PFSK-1 (cell line): Measurements from ENCODE around the gene ABHD12. TPM values are rescaled to one million over a fixed set of nuclear protein-coding genes. Genes with fewer than 3 reads are reported as not detected.
A peak's percentile ranks its signal among the peaks of the same experiment; 100 is the strongest.

ENCODE experiments used
- FOXP2 ChIP-seq: optimal IDR thresholded peaks from 2 replicates; pipeline ENCODE3; 2011; ENCODE audit warnings: borderline replicate concordance, control low read depth, inconsistent platforms; ENCODE audit not compliant: insufficient read depth; ENCODE audit errors: extremely low read length, extremely low read depth
- POLR2AphosphoS5 ChIP-seq: IDR thresholded peaks from 2 replicates; pipeline ENCODE4 v1.6.1; 2012; ENCODE audit warnings: low read depth, mild to moderate bottlenecking, control low read depth, low read length, moderate library complexity
- SIN3A ChIP-seq: IDR thresholded peaks from 2 replicates; pipeline ENCODE4 v1.6.1; 2012; ENCODE audit warnings: mild to moderate bottlenecking, low read length, moderate library complexity, borderline replicate concordance; ENCODE audit not compliant: insufficient read depth
- TAF1 ChIP-seq: IDR thresholded peaks from 2 replicates; pipeline ENCODE4 v1.6.1; 2012; ENCODE audit warnings: low read length, control low read depth, borderline replicate concordance; ENCODE audit not compliant: insufficient read depth
- polyA plus RNA-seq: library from polyadenylated mRNA; unstranded; fragments of >200 nt; gene quantifications from one replicate; pipeline ENCODE4 v1.2.1, GENCODE V29; 2012; ENCODE audit warnings: low read depth, missing spikeins; ENCODE audit not compliant: insufficient read length
- TF ChIP-seq, protein P1 (sequence below), 2 experiments: IDR thresholded peaks; 2 replicates each; pipeline versions ENCODE4 v1.6.1 to v1.8.0; 2011 to 2012; ENCODE audit warnings: low read depth in 2 of 2, low read length in 2 of 2, control low read depth in 1 of 2, inconsistent platforms in 1 of 2, mild to moderate bottlenecking in 1 of 2, moderate library complexity in 1 of 2; ENCODE audit not compliant: insufficient read depth in 1 of 2

ABHD12 gene
- polyA plus RNA-seq = 116 TPM

DNA sequence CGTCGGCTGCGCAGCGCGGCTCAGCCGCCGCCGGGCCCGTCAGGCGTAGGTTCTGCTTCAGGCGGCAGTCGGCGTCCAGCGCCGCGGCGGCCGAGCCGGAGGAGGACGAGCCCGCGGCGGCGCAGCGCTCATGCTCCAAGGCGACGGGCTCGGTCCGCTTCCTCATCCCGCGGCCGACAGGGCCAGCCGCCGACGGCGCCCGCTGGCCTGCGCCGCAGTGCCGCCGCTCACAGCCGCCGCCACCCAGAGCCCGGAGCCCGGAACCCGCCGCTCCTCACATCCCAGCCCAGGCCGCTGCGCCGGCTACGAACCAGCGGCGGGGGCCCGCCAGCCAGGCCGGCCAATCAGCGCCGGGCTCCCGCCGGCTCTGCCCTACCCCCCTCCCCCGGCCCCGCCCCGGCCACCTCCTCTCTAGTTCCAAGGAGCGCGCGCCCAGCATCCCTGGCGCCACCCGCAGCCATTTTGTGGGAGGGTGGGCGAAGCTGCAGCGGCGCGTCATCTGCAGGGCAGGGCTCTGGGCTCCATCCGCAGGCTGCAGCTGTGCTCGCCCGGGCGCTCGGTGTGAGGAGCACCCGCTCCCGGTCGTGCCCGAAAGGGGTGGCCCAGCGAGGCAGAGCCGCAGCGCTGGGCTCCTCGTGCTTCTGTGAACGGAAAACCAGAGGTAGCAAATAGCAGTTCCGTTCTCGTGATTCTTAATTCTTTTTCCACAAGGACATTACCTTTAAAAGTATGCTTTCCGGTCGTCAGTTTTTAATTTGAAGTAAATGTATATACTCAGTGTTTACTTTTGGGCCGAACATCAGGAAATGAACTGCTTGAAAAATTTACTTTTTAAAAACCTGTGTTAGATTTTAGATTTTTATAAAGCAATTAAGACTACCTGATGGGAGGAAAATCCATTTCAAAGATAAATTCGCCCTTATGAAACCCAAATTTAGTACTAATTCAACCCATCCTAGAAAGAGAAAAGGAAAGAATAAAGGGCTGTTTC lies at the start of gene ABHD12:
Gene ABHD12, minus strand, starts transcription at position 298 of the 991 bp plus-strand sequence. Its CDS starts 132 bp downstream, at position 166.
- TF ChIP-seq FOXP2 (peak; percentile 91), POLR2AphosphoS5 (peak; percentile 78), TAF1 (peak; percentile 85), SIN3A (peak; percentile 26; the same call in 1 of the 2 replicates)
- TF ChIP-seq, protein P1, sequence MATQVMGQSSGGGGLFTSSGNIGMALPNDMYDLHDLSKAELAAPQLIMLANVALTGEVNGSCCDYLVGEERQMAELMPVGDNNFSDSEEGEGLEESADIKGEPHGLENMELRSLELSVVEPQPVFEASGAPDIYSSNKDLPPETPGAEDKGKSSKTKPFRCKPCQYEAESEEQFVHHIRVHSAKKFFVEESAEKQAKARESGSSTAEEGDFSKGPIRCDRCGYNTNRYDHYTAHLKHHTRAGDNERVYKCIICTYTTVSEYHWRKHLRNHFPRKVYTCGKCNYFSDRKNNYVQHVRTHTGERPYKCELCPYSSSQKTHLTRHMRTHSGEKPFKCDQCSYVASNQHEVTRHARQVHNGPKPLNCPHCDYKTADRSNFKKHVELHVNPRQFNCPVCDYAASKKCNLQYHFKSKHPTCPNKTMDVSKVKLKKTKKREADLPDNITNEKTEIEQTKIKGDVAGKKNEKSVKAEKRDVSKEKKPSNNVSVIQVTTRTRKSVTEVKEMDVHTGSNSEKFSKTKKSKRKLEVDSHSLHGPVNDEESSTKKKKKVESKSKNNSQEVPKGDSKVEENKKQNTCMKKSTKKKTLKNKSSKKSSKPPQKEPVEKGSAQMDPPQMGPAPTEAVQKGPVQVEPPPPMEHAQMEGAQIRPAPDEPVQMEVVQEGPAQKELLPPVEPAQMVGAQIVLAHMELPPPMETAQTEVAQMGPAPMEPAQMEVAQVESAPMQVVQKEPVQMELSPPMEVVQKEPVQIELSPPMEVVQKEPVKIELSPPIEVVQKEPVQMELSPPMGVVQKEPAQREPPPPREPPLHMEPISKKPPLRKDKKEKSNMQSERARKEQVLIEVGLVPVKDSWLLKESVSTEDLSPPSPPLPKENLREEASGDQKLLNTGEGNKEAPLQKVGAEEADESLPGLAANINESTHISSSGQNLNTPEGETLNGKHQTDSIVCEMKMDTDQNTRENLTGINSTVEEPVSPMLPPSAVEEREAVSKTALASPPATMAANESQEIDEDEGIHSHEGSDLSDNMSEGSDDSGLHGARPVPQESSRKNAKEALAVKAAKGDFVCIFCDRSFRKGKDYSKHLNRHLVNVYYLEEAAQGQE (IDR thresholded peaks at IDR 0.05; ENCODE audit: insufficient read depth in 1 of 2, low read depth in 2 of 2, low read length in 2 of 2) = no peak; a peak in 2 of 4 replicates

DNA sequence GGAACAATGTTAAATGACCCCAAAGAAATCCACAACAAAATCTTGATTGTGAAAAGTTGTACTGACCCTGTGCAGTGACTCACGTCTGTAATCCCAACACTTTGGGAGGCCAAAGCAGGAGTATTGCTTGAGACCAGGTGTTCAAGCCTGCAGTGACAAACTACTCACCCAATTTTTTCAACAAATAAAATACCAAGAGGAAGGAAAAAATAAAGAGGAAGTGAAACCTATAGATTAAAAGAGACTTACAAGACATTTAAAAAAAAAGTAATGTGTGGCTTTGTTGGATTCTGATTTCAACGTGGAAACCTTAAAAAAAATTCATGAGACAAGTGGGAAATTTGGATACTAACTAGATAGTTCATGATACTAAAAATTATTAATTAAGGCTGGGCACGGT lies 48.7 kb upstream of the ABHD12 start:
- TF ChIP-seq, protein P1 (IDR thresholded peaks at IDR 0.05; ENCODE audit: insufficient read depth in 1 of 2, low read depth in 2 of 2, low read length in 2 of 2) = no peak
- TF ChIP-seq TAF1 (no peak), POLR2AphosphoS5 (no peak), FOXP2 (no peak), SIN3A (no peak)

DNA sequence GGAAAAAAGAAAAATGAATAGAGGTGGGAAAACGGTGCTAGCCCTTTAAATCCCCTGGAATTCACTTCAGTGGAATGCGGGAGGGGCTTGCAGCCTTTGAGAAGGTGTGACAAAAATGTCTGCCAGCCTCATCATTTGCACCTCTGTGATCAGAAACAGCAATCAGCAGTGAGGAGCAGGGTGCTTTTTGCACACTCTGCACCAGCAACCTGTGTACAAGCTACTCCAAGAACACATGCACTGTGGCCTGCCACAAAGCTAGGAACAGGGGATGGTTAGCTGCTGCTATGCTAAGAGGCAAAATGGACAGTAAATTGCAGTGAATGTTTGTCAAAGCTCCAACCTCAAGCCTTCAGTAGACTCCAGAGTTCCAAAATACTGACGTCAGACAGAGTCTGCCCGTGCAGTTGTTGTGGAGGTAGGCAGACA lies 46.5 kb upstream of the ABHD12 start:
- no peak for TF ChIP-seq SIN3A
- TF ChIP-seq, protein P1 (IDR thresholded peaks at IDR 0.05; ENCODE audit: insufficient read depth in 1 of 2, low read depth in 2 of 2, low read length in 2 of 2) = no peak
- TF ChIP-seq TAF1 = no peak
- TF ChIP-seq FOXP2 = no peak
- TF ChIP-seq POLR2AphosphoS5 = no peak

DNA sequence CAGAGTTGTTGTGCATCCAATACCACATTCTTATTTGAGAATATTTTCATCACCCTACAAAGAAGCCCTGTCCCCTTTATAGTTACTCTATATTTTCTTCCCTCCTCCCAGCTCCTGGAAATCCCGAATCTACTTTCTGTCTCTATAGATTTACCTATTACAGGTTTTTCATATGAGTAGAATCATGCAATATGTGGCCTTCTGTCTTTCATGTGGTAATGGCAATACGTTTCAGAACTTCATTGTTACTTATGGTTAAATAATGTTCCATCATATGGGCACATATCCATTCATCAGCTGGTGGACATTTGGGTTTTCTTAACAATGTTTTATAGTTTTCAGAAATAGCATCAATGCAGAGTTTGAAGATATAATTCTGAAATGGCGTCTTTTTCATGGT lies 33.9 kb upstream of the ABHD12 start:
- TF ChIP-seq SIN3A = no peak
- TF ChIP-seq POLR2AphosphoS5 = no peak
- TF ChIP-seq, protein P1 (IDR thresholded peaks at IDR 0.05; ENCODE audit: insufficient read depth in 1 of 2, low read depth in 2 of 2, low read length in 2 of 2) = no peak
- TF ChIP-seq FOXP2 = no peak
- TF ChIP-seq TAF1 = no peak
